OCI-LY3 (cell line): ENCODE data around the gene EYS.

Source experiments
- EZH2phosphoT487 ChIP-seq: fragments of 200-600 bp; shearing (Covaris generic); IDR thresholded peaks from 2 replicates; pipeline ENCODE4 v1.6.1; 2018; ENCODE audit warnings: antibody characterized with exemption, mixed run types, low read depth
- TF ChIP-seq, protein P1 (sequence below): fragments of 200-600, 300-600 bp; sonication (generic); IDR thresholded peaks from 2 replicates; pipeline ENCODE4 v1.5.1; 2014; ENCODE audit warnings: antibody characterized with exemption, low read length, low read depth

DNA sequence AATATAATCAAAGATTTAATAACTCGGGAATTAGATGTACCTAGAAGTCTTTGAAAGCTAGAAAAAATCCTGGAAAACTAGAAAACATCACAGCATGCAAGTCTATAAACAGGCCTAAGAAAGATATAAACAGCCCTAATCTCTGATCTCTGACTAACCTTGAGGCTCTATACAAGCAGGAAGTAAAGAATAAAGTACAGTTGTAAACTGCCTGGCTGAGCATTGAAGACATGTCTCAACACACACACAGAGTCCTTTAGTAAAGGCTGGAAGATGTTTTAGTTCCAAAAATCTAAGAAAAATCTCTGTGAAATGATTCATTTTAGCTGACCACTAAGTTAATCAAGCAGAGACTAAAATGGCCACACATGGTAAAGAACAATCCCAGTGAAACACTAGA lies 774.5 kb downstream of the EYS start:
- TF ChIP-seq, protein P1, sequence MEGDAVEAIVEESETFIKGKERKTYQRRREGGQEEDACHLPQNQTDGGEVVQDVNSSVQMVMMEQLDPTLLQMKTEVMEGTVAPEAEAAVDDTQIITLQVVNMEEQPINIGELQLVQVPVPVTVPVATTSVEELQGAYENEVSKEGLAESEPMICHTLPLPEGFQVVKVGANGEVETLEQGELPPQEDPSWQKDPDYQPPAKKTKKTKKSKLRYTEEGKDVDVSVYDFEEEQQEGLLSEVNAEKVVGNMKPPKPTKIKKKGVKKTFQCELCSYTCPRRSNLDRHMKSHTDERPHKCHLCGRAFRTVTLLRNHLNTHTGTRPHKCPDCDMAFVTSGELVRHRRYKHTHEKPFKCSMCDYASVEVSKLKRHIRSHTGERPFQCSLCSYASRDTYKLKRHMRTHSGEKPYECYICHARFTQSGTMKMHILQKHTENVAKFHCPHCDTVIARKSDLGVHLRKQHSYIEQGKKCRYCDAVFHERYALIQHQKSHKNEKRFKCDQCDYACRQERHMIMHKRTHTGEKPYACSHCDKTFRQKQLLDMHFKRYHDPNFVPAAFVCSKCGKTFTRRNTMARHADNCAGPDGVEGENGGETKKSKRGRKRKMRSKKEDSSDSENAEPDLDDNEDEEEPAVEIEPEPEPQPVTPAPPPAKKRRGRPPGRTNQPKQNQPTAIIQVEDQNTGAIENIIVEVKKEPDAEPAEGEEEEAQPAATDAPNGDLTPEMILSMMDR: no peak
- no peak for TF ChIP-seq EZH2phosphoT487
